Nucleus accumbens (tissue), 56 donors: ENCODE measurements around the gene DENND6B.
A peak's percentile ranks its signal among the peaks of the same experiment; 100 is the strongest.
"Not testable (repeated sequence)": the region's sequence is repeated elsewhere in the genome, so short reads cannot be mapped to it uniquely, and the experiment has no call there.

Experiments used
- DNase-seq, 56 donors: peaks; one replicate each; lab custom pipeline; 2025; lab: John Stamatoyannopoulos, UW

Gene DENND6B

DNA sequence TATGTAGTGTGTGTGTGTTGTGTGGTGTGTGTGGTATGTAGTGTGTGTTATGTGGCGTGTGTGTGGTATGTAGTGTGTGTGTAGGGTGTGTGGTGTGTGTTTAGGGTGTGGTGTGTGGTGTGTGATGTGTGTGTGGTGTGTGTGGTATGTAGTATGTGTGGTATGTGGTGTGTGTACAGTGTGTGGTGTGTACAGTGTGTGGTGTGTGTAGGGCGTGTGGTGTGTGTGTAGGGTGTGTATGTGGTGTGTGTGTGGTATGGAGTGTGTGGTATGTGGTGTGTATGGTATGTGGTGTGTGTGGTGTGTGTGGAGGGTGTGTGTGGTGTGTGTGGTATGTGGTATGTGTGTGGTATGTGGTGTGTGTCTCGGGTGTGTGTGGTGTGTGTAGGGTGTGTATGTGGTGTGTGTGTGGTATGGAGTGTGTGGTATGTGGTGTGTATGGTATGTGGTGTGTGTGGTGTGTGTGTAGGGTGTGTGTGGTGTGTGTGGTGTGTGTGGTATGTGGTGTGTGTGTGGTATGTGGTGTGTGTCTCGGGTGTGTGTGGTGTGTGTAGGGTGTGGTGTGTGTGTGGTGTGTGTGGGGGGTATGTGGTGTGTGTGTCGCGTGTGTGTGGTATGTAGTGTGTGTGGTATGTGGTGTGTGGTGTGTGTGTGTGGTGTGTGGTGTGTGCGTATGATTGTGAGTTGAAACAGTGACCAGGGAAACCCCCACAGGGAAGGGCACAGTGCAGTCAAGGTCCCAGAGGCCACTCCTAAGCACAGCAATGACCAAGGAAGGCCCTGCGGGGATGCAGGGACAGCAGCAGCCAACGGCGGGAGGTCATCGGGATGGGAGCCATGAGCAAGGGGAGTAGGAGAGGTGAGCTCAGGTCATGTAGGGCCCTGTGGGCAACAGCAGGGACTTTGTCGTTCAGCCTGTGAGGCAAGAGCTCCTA is 13.4 kb upstream of the DENND6B start:
- no peak for DNase-seq

DNA sequence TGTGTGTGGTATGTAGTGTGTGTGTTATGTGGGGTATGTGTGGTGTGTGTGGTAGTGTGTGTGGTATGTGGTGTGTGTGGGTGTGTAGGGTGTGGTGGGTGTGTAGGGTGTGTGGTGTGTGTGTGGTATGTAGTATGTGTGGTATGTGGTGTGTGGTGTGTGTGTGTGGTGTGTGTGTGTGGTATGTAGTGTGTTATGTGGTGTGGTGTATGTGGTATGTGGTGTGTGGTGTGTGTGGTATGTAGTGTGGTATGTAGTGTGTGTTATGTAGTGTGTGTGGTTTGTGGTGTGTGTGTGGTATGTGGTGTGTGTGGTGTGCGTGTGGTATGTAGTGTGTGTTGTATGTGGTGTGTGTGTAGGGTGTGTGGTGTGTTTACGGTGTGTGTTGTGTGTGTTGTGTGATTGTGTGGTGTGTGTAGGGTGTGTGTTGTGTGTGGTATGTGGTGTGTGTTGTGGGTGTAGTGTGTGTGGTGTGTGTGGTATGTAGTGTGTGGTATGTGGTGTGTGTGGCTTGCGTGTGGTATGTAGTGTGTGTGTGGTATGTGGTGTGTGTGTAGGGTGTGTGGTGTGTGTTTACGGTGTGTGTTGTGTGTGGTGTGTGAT is 12.1 kb upstream of the DENND6B start:
- no peak for DNase-seq

DNA sequence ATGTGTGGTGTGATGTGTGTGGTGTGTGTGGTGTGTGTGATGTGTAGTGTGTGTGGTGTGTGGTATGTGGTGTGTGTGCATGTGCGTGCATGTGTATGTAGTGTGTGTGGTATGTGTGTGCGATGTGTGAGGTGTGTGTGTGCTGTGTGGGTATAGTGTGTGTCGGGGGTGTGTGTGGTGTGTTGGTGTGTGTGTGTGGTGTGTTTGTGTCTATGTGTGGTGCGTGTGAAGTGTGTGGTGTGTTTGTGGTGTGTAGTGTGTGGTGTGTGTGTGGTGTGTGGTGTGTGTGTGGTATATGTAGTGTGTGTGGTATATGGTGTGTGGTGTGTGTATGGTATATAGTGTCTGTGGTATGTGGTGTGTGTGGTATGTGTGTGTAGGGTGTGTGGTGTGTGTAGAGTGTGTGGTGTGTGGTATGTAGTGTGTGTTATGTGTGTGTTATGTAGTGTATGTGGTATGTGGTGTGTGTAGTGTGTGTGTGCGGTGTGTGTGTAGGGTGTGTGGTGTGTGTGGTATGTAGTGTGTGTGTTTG is 11.3 kb upstream of the DENND6B start:
- no peak for DNase-seq

DNA sequence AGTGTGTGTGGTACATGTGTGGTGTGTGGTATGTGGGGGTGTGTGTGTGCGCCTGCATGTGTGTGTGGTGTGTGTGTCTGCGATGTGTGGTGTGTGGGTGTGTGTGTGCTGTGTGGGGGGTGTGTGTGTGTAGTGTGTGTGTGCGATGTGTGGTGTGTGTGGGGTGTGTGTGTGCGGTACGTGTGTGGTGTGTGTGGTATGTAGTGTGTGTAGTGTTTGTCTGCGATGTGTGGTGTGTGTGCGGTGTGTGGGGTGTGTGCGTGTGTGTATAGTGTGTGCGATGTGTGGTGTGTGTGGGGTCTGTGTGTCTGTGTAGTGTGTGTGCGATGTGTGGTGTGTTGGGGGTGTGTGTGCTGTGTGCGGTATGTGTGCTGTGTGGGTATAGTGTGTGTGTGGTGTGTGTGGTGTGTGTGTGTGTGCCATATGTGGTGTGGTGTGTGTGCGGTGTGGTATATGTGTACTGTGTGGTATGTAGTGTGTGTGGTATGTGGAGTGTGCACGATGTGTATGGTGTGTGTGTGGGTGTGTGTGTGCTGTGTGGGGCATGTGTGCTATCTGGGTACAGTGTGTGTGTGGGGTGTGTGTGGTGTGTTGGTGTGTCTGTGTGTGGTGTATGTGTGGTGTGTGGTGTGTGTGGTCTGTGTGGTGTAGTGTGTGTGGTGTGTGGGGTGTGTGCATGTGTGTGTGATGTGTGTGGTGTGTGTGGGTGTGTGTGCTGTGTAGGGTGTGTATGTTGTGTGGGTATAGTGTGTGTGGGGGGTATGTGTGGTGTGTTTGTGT is 10.6 kb upstream of the DENND6B start:
- no peak for DNase-seq

DNA sequence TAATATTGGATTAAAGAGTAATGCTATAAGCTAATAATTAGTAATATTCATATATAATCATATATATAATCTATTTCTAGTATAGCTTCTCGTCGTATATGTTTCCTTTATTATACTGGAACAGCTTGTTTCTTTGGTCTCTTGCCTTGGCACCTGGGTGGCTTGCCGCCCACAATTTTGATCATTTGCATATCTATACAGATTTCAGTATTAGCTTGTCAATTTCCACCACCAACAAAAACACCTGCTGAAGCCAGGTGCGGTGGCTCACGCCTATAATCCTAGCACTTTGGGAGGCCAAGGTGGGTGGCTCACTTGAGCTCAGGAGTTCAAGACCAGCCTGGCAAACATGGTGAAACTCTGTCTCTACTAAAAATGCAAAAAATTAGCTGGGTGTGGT is 7.6 kb upstream of the DENND6B start:
- DNase-seq, result not testable (repeated sequence)

DNA sequence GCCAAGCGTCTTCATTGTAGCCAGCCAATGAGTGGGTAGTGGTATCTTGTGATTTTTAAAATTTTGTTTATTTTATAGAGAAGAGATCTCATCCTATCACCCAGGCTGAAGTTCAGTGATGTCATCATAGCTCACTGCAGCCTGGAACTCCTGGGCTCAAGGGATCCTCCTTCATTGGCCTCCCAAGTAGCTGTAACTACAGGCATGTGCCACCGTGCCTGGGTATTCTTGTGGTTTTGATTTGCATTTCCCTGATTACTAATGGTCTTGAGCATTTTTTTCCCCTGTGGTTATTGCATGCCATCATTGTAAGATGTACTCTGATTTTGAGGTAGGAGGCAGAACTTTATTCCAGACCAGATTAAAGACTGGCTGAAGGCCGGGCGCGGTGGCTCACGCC is 2.4 kb upstream of the DENND6B start:
- DNase-seq, result no peak

DNA sequence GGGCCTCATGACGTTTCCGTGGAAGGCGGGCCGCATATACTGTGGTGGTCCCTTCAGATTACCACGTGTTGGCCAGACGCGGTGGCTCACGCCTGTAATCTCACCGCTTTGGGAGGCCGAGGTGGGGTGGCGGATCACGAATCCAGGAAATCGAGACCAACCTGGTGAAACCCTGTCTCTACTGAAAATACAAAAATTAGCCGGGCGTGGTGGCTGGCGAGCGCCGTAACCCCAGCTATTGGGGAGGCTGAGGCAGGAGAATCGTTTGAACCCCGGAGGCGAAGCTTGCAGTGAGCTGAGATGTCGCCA is 853 bp upstream of the DENND6B start:
- no peak for DNase-seq

DNA sequence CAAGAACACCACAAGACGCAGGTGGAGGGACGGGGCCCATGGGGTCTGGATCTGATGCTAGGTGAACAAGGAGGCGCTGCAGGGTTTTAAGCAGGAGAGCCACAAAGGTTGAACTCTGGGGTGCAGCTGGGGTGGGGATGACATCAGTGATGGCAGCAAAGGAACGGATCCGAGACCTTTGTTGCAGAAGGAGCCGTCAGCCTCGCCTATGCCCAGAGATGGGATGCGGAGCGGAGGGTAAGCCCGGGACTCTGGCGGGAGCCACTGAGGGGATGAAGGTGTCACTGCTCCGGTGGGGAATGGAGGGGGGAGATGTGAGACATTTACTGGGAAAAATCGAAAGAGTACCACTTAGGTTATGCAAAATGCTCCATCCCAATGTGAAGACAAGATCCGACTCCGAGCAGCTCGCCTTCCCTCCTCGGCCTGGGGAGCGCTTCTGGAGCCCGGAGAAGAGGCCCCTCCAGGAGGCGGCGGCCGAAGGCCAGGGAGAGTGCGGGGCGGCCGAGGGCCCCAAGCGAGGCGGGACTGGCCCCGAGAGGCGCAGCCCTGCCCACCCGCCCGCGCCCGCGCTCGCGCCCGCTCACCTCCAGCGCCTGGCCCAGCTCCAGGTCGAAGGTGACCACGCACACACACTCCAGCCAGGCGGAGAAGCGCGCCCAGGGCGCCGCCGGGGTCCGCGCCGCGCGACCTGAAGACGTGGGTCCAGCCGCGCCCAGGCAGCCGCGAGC is 422 bp downstream of the DENND6B start:
- DNase-seq, result peak in 5 of 56 donors; percentile 25 to 77 (median 46)

DNA sequence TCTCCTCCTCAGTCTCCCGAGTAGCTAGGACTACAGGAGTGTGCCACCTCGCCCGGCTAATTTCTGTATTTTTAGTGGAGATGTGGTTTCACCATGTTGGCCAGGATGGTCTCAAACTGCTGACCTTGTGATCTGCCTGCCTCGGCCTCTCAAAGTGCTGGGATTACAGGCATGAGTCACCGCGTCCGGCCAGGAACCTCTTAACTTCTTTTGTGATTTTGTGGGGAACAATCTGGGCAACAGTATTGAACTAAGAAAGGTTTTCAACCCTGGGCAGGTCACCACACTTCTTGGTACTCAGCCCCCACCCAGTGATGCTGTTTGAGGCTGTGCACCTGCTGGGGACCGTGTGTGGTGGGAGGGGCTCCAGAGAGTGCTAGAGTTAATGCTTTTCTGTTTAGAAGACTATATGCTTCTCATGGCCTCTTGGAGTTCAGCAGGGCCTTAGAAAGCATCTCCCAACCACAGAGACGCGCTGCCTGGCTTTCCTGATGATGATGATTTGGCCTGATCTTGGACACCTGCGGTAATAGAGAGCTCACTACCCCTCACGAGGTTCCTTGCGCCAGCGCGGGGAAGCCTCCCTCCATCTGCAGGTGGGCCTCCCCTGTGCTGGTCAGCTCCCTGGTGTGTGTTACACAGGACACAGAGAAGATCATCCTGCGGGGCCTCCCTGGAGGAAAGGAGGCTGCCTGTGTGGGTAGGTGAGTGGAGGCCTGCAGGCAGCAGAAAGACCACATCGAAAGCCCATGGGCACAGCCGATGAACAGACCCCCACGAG is 1.2 kb downstream of the DENND6B start:
- no peak for DNase-seq

DNA sequence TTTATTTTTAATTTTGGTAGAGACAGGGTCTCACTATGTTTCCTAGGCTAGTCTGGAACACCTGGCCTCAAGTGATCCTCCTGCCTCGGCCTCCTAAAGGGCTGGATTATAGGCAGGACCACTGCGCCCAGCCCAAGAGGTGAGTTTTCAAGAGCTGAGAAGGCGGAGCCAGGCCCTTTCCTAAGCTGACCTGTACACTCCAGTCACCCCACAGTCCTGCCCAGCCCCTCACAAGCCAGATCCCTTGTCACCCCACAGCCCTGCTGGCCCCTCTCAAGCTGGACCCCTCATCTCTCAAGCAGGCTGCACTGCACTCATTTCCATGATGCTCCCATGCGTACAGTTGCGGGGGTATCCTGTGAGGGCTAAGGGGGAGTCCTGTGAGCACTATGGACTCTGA is 2.9 kb downstream of the DENND6B start:
- no peak for DNase-seq

DNA sequence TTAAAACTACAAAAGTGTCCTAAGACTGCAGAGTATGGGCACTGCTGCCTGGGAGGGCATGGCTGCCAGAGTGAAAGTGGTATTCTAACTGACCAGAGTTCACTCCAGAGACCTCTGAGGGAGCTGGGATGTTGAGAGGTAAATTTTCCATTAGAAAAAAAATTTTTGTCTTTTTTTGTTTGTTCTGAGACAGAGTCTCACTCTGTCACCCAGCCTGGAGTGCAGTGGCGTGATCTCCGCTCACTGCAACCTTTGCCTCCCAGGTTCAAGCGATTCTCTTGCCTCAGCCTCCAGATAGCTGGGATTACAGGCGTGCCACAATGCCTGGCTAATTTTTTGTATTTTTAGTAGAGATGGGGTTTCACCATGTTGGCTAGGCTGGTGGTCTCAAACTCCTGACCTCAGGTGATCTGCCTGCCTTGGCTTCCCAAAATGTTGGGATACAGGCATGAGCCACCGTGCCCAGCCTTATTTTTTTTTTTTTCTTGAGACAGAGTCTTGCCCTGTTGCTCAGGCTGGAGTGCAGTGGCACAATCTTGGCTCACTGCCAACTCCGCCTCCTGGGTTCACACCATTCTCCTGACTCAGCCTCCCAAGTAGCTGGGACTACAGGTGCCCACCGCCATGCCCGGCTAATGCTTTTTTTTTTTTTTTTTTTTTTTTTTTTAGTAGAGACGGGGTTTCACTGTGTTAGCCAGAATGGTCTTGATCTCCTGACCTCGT is 4.3 kb downstream of the DENND6B start:
- not testable (repeated sequence) for DNase-seq

DNA sequence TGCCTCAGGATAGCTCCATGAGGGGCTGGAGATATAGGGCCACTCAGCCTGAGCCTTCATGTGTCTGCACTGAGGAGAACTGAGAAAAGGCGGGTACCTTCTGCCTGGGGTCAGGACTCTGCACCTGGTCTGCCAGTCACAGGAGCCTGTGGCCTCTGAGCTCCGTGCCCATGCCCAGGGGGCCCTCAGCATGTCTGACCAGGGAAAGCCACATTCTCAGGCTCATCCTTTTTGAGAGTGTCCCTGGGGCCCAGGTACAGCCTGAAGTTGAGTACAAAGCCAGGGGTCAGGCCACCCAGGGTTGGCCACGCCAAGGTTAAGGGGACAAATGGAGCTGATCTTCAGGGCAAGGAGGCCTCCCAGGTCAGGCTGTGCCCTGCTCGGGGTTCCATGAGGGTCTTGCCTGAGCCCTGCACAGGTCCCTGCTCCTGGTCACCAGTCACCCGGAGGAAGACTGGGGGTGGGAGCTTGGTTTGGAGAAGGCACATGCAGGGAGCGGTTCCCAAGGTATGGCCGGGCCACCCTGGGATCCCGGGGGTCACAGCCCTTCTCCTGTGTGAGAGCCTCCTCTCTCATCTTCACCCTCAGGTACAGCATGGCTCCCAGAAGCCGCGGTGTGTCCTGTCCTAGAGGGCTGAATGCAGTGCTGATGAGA is 6.0 kb downstream of the DENND6B start:
- DNase-seq, result no peak

DNA sequence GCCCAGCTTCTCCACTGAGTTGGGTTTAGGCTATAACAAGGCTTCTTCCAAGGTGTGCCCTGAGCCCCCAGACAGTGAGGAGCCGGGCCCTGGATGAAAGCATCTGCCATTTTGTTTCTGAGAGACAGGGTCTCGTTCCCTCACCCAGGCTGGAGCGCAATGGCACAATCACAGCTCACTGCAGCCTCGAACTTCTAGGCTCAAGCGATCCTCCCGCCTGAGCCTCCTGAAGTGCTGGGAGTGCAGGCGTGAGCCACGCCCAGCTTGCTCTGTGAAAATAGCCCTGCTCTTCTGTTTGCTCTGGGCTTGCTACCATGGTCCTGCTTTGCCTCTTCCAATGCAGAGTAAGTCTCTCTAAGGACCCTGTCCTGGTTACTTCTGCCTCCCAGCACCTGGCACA is 6.7 kb downstream of the DENND6B start:
- DNase-seq, result no peak

DNA sequence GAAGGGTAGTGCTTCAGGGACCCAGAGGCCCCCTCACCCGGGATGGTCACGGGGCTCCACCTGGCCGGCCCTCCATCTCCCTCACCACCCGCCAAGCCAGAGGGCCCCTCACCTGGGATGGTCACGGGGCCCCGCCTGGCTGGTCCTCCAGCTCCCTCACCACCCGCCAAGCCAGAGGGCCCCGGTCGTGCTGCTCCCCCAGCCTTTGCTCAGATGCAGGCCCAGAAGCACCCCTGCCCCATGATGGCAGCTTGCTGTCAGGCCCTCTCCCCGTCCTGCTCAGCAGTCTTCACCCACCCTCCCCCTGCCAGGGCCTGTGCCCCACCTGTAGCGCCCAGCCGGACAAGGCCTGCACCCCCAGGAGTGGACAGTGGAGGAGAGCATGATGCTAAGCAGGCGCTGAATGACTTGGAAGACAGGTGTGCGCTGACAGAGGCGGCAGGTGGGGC is 7.3 kb downstream of the DENND6B start:
- no peak for DNase-seq

DNA sequence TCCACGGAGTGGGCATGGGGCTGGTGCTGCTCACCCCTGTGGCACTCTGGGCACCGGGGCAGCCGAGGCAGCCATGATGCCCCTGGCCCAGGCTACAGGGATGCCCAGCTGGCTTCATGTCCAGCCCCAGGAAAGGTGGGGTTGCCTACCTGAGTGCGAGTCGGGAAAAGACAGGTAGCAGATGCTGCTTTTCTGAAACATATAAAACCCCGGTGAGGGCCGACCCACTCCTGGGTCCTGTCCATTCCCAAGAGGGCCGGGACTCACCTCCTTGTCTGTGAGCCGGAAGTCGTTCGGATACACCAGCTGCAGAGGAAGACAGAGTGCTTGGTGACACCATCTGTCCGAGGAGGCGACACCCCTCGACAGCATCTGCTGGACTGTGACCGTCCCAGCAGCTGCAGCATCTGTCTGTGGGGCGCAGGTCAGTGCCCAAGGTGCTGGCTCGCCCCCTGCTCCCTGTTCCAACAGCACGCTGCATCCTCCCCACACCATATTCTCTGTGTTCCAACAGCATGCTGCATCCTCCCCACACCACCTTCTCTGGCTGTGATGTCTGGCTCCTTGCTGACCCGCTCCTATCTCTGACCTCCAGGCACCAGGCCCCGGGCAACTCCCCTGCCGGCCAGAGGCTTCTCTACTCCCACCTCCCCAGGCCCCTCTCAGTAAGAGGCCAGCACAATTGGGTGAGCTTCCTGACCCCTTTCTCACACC is 8.0 kb downstream of the DENND6B start:
- DNase-seq, result no peak

DNA sequence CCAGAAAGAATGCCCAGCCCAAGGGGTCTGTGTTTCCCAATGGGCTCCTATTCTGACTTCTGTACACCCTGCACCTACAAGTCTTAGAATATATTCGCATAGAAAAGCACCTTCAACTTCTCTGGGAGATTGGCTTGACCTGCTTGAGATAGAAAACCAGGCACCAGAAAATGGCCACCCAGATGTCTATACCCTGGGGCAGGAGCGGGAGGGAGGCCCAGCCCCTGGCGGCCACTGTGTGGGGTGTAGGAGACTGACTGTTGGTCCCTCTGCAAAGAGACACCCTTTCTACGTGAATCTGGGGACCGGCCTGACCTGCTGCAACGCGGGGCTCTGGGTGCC is 8.5 kb downstream of the DENND6B start:
- no peak for DNase-seq

DNA sequence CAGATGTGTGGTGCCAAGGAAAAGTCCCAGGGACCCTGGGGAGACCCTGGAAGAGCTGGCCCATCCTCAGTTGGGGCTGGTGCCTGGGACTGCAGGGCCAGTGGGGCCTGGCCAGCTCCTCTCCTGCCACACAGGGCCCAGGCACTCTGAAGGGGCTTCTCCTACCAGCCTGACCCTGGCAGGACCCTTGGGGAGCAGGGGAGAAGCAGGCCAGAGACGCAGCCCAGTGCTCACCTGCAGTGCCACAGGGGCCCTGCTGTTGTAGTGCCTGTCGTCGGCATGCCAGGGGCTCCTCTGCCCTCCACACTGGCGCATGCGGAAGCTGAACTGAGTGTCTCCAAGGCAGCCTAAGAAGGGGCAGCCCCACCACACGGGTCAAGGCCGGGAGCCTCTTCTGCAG is 9.1 kb downstream of the DENND6B start:
- no peak for DNase-seq

DNA sequence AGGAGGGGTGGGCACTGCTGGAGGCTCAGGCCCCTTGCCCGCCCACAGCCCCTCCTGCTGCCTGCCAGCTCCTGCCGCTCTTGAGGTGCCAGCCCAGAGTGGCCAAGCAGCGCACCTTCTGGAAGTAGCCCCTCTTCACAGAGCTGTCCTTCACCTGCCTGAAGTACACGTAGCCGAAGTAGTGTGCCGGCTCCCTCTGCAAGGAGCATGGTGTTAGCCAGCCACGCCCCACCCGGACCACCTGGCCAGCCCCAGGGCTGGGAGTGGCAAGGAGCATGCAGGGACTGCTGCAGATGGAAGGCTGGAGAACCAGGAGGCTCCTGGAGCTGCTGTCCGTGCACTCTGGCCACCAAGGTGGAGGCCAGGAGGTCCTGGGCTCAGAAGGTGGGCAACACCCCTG is 9.6 kb downstream of the DENND6B start:
- DNase-seq, result no peak
